HG02759 (cell line): Measurements from ENCODE around the gene CNNM1.

Source experiments
- ATAC-seq: cut with Tn5 transposase; IDR thresholded peaks from one replicate; pipeline ENCODE4 v1.9.1; 2021; ENCODE audit warnings: mild to moderate bottlenecking, moderate library complexity; ENCODE audit not compliant: unreplicated experiment

Gene CNNM1

DNA sequence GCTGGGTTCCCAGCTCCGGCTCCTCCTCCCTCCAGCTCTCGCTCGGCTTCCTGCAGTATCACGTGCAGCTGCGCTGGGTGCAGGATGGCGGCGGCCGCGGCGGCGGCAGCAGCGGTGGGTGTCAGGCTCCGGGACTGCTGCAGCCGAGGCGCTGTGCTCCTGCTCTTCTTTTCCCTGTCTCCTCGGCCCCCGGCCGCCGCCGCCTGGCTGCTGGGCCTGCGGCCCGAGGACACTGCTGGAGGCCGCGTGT is at the start of gene CNNM1:
TSS of gene CNNM1 (plus strand) at position 53 of the 250 bp plus-strand sequence. CDS start at position 85, 32 bp downstream.
- ATAC-seq: peak; percentile 81

GRCh38 chr10:99279626-99280111 is 49.5 kb upstream of the CNNM1 start:
- ATAC-seq: no peak

GRCh38 chr10:99280472-99280871 is 48.7 kb upstream of the CNNM1 start:
- ATAC-seq: peak; percentile 85

DNA sequence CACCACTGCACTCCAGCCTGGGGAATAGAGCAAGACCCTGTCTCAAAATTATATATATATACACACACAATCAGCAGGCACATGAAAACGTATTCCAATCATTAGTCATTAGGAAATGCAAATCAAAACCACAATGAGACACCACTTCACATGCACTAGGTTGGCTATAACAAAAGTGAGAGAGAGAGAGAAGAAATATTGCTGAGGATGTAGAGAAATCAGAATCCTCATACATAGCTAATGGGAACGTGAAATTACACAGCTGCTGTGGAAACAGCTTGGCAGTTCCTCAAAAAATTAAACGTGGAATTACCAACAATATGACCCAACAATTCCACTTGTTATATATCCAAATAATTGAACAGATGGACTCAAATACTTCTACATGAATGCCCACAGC is 43.3 kb upstream of the CNNM1 start:
- no peak for ATAC-seq

DNA sequence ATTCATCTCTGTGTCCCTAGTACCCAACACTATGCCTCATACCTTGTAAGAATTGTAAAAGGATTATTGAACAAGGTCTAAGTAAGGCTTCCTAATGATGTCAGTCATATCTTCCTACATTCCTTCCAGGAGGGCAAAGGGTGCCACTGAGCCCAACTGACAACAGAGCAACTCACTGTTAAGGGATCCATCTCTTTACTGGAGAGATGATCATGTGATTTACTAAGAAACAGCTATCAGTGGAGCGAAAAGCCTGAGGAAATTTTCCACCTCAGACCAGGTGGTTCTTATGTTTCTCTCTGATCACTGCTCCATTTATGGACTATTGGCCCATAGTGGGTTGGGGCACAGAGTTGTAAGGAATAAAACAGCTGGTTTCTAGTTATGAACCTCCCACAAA is 38.9 kb upstream of the CNNM1 start:
- ATAC-seq: no peak

DNA sequence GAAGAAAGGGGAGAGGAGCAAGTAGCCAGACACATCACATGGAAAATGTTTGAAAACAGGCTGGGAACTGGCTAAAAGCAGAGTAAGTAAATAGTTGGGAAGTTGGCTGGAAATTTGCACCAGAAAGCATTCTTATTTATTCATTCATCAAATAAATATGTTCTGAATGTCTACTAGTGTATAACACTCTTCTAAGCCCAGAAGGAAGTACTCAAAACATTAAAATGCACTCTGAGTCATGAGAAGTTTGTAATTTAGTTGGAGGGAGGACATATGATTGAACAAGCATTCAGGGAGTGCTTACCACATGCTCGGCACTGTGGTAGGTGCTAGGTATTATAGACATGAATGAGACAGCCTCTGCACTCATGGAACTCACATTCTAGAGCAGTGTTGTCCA is 37.0 kb upstream of the CNNM1 start:
- no peak for ATAC-seq

- no peak for ATAC-seq
Observed at GRCh38 chr10:99296605-99297004, 32.6 kb upstream of the CNNM1 start.

- no peak for ATAC-seq
Observed at GRCh38 chr10:99297033-99297432, 32.1 kb upstream of the CNNM1 start.

- ATAC-seq: no peak
Observed at GRCh38 chr10:99303899-99304861, 25.0 kb upstream of the CNNM1 start.

- no peak for ATAC-seq
Observed at GRCh38 chr10:99304862-99305229, 24.3 kb upstream of the CNNM1 start.

GRCh38 chr10:99312501-99312900 is 16.7 kb upstream of the CNNM1 start:
- no peak for ATAC-seq

GRCh38 chr10:99315853-99316252 is 13.3 kb upstream of the CNNM1 start:
- ATAC-seq: no peak

- no peak for ATAC-seq
Observed at GRCh38 chr10:99316374-99316773, 12.8 kb upstream of the CNNM1 start.

DNA sequence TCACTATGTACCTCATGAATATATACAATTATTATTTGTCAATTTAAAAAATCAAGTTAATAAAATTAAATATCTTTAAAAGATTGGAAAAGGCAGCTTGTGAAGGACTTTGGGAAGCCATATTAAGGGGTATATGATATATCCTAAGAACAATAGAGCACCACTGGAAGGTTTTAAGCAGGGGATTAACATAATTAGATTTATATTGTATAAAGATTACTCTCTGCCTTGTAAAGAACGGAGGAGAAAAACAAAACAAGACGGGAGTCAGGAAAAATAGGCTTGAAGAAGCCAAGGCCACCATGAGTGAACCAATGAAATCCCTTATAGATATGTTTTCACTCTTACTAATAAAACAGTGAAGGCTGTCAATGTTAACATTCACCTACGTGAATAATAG is 11.1 kb upstream of the CNNM1 start:
- ATAC-seq: no peak

- ATAC-seq: no peak
Observed at GRCh38 chr10:99318475-99318874, 10.7 kb upstream of the CNNM1 start.

DNA sequence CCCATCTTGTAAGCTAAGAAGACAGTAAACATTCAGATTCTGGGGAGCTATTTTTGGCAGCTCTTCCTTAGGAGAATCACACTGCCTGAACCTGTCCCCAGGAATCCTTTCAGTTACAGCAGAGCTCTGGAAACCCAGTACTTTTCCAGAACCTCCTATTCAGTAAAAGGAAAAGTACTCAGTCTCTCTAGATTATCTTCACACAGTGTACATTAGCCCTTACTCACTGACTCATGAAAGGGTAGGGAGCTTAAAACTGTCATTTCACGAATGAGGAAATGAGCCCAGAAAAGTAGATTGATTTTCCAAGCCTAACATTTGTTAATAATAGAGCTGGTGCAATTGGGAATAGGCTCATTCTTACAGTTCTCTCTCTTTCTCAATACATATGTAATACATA is 3.9 kb upstream of the CNNM1 start:
- ATAC-seq: no peak

- no peak for ATAC-seq
Observed at GRCh38 chr10:99326871-99327270, 2.3 kb upstream of the CNNM1 start.

DNA sequence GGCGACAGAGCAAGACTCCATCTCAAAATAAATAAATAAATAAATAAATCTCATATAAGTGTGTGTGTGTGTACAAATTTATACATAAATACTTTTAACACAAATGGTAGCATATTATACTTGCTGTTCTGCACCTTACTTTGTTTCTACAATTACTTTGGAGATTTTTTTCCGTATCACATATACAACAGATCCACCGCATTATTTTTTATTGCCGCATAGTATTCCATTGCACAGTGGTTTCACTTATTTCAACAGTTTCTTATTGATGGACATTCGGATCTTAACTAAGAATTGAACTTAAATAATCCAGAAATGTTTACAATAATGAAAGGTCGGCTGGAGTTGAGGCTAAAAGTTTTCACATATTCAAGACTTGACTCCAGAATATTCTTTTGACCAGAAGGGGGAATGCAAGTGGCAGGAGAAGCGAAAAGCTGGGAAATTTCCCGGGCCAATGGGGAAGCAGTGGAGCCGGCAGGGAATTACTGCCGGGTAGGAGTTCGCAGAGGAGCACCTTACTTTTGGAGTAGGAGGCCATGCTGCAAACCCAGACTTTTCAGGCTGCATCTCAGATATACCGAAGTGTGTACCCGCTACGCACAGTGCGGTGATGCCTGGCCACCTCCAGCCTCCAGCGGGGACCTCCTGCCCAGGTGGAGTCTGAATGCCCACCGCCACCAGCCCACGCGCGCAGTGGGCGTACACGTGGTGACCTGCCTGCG is 415 bp upstream of the CNNM1 start:
- no peak for ATAC-seq

- peak; percentile 44 for ATAC-seq
Observed at GRCh38 chr10:99329554-99330346, 594 bp downstream of the CNNM1 start.

DNA sequence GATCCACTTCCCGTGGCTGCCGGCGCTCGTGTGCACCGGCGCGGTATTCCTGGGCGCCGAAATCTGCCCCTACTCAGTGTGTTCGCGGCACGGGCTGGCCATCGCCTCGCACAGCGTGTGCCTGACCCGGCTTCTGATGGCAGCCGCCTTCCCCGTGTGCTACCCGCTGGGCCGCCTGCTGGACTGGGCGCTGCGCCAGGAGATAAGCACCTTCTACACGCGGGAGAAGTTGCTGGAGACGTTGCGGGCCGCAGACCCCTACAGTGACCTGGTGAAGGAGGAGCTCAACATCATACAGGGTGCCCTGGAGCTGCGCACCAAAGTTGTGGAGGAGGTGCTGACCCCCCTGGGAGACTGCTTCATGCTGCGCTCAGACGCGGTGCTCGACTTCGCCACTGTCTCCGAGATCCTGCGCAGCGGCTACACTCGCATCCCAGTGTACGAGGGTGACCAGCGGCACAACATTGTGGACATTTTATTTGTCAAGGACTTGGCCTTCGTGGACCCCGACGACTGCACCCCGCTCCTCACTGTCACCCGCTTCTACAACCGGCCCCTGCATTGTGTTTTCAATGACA is 1.3 kb downstream of the CNNM1 start:
- ATAC-seq: no peak

DNA sequence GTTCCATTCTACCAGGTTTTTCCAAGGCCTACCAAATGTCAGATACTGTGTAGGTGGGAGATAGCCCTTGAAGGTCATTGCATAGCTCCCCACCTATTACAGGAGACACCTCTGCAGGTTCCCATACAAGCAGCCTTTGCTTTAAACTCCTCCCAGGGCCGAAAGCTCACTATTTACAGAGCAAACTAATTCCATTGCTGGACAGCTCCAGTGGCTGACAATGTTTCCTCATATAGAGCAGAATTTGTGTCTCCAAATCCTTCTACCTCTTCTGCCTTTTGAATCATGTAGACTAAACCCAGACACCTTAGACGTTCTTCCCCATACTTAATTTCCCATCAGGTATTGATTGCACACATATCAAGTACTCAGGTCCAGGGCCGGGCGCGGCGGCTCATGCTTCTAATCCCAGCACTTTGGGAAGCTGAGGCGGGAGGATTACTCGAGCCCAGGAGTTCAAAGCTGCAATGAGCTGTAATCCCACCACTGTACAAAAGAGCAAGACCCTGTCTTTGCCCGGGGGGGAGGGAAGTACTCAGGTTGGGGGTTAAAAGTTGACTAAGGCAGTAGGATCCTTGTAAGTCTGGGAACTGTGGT is 2.1 kb downstream of the CNNM1 start:
- ATAC-seq: no peak
